NCI-H128 (cell line): Measurements from ENCODE around the gene KRT40.

Experiments used
- DNase-seq: peaks from one replicate; lab custom pipeline; 2025; ENCODE audit not compliant: unreplicated experiment; lab: John Stamatoyannopoulos, UW

KRT40 gene

GRCh38 chr17:40997361-40997760, 13.2 kb upstream of the KRT40 start:
- no peak for DNase-seq

GRCh38 chr17:40996829-40997228, 12.7 kb upstream of the KRT40 start:
- DNase-seq, result no peak

- no peak for DNase-seq
Observed at GRCh38 chr17:40995116-40995515, 11.0 kb upstream of the KRT40 start.

- DNase-seq, result no peak
Observed at GRCh38 chr17:40993839-40994238, 9.7 kb upstream of the KRT40 start, which contains the start of gene KRTAP3-3. TSS of gene KRTAP3-3 (minus strand) at chr17:40994164. CDS start at chr17:40994097, 67 bp downstream.

- no peak for DNase-seq
Observed at GRCh38 chr17:40993084-40993483, 9.0 kb upstream of the KRT40 start.

- DNase-seq, result no peak
Observed at GRCh38 chr17:40992666-40993065, 8.5 kb upstream of the KRT40 start.

- DNase-seq, result no peak
Observed at GRCh38 chr17:40986920-40987319, 2.8 kb upstream of the KRT40 start.

GRCh38 chr17:40981115-40981514, 3.0 kb downstream of the KRT40 start:
- no peak for DNase-seq

- DNase-seq, result no peak
Observed at GRCh38 chr17:40980596-40980995, 3.5 kb downstream of the KRT40 start.

- no peak for DNase-seq
Observed at GRCh38 chr17:40980117-40980516, 4.0 kb downstream of the KRT40 start.

- no peak for DNase-seq
Observed at GRCh38 chr17:40978575-40979151, 5.5 kb downstream of the KRT40 start.

- DNase-seq, result no peak
Observed at GRCh38 chr17:40975516-40975915, 8.6 kb downstream of the KRT40 start.

- no peak for DNase-seq
Observed at GRCh38 chr17:40974366-40974765, 9.8 kb downstream of the KRT40 start.

- DNase-seq, result no peak
Observed at GRCh38 chr17:40967582-40967981, 16.5 kb downstream of the KRT40 start.

GRCh38 chr17:40966848-40967247, 17.3 kb downstream of the KRT40 start, which contains the start of gene KRT39:
TSS of gene KRT39 (minus strand) at chr17:40966948. CDS start at chr17:40966856, 92 bp downstream.
- DNase-seq, result no peak

GRCh38 chr17:40963838-40964237, 20.3 kb downstream of the KRT40 start:
- no peak for DNase-seq

GRCh38 chr17:40962059-40962561, 22.0 kb downstream of the KRT40 start:
- DNase-seq, result no peak

GRCh38 chr17:40961591-40961990, 22.5 kb downstream of the KRT40 start:
- no peak for DNase-seq

GRCh38 chr17:40960144-40960543, 24.0 kb downstream of the KRT40 start:
- no peak for DNase-seq

GRCh38 chr17:40958086-40958953, 25.8 kb downstream of the KRT40 start:
- DNase-seq, result no peak

GRCh38 chr17:40956401-40957254, 27.5 kb downstream of the KRT40 start:
- no peak for DNase-seq
